HG02588 (cell line): Measurements from ENCODE around the gene CBX6.
"Not testable (repeated sequence)": the region's sequence is repeated elsewhere in the genome, so short reads cannot be mapped to it uniquely, and the experiment has no call there.

Experiments
- ATAC-seq: cut with Tn5 transposase; IDR thresholded peaks from one replicate; pipeline ENCODE4 v1.9.1; 2021; ENCODE audit warnings: mild to moderate bottlenecking, moderate library complexity; ENCODE audit not compliant: unreplicated experiment

Gene CBX6

GRCh38 chr22:38861170-38861876 lies 10.7 kb downstream of the CBX6 start:
- no peak for ATAC-seq

DNA sequence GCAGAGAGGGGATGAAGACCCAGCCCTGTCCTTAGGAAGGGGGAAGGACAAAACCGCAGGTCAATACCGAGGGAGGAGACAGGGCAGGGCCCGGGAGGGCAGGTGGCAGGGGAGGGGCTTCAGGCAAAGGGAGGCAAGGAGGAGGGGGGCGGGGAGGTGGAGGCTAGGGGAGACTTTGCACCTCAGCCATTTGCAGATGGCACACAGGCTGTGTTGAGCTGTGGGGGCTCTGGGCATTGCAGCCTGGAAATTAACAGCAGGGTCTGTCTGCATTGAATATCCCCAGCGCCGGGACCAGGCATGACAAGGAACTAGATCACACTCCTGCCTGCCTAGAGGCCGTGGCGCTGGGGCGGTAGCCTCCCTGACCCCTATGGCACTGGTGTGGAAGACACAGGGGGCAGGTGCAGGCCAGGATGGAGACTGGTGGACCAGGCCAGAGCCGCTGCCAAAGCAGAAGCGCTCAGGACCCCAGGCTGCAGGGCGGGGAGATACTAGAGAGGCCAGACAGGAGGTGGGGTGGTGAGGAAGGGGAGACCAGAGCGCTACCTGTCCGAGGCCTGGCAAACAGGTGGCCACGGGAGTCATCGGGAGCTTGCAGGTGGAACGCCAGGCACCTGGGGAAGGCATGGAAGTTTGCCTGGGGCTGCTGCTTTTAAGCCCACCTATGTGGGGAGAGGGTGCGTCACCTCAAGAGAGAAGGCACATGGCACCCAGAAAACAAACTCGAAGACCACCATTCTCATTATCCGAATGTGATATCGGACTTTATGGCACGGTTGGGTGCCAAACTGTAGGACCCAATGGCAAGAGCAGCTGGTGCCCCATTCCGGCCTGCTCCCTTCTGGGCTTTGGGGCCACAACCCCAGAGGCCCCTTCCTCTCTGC lies 11.5 kb downstream of the CBX6 start:
- no peak for ATAC-seq

- no peak for ATAC-seq
These were observed 12.3 kb downstream of the CBX6 start for GRCh38 chr22:38859581-38860282.

GRCh38 chr22:38858492-38858891 lies 13.5 kb downstream of the CBX6 start:
- no peak for ATAC-seq

GRCh38 chr22:38854476-38854875 lies 17.5 kb downstream of the CBX6 start:
- ATAC-seq, result not testable (repeated sequence)

- ATAC-seq, result not testable (repeated sequence)
These were observed 18.1 kb downstream of the CBX6 start for GRCh38 chr22:38853883-38854282.

DNA sequence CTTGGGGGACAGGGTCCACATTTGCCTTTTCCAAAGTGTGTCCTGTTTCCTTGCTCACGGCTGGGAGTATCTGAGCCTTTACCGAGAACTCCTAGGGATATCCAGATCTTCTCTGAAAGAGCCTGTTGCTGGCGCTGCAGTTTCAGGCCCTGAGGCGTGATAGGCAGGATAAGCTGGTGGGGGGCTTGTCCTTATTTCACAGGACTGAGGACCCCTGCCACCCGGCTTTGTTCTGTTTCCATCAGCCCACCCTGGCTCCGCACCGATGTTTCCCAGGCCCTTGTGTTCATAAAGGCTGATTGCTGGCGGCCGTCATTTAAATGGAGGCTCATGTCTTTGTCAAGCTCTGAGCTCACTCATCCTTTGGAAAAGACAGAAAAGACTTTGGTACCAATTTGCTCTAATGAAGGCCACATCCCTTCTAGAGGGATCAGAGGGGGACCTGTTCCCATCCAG lies 18.8 kb downstream of the CBX6 start:
- no peak for ATAC-seq

- ATAC-seq, result no peak
These were observed 19.5 kb downstream of the CBX6 start for GRCh38 chr22:38852522-38852921.

- no peak for ATAC-seq
These were observed 20.8 kb downstream of the CBX6 start for GRCh38 chr22:38850941-38851849.

- ATAC-seq, result no peak
These were observed 21.6 kb downstream of the CBX6 start for GRCh38 chr22:38850399-38850798.

DNA sequence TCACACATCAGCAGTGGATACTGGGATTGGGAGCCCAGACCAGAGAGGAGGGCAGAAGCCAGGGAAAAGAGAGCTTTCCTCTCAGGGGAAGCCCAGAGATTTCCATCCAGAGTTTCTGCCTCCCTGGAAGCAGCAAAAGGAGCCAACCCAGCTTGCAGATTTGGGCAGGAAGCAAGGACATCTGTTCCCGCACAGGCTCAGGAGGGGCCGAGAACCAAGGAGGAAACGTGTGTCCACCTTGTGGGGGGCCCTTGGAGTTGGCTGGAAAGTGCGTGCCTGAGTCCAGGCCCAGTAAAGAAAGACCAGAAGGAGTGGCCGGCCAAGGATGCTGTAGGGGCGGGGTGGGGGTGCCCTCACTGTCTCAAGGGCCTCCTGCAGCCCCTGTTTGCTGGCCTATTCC lies 22.2 kb downstream of the CBX6 start:
- ATAC-seq, result no peak

- no peak for ATAC-seq
These were observed 25.6 kb downstream of the CBX6 start for GRCh38 chr22:38846412-38846811.

DNA sequence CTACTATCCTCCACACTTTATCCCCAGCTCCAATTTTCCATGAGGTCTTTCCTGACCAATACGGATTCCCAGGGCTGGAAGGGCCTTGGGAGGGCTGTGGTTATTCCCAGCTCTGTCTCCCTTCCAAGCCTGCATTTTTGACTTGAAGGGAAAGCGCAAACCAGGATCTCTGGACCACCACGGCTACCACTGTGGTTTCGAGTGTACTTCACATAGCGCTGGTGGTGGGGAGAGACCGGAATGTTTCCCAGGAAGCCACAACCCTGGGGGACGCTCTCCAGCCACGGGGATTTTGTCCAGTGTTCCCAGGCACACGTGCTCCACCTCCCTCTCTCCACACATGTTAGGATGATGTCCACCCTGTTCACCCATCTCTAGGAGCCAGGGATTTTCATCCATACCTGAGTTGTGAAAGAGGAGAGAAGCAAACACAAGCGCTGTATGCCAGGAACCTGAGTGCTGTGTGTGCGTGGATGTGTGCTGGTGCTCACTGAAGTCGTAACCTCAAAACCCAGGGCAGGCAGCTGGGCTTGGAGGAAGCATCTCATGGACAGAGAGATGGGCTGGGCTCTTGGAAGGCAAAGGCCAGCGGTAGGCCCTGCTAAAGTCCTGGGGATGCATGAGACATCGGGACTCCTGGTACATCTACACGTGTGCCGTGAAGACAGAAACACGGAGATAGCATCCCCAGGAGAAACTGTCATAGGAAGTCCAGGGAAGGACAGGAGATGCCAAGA lies 26.8 kb downstream of the CBX6 start:
- ATAC-seq, result no peak

DNA sequence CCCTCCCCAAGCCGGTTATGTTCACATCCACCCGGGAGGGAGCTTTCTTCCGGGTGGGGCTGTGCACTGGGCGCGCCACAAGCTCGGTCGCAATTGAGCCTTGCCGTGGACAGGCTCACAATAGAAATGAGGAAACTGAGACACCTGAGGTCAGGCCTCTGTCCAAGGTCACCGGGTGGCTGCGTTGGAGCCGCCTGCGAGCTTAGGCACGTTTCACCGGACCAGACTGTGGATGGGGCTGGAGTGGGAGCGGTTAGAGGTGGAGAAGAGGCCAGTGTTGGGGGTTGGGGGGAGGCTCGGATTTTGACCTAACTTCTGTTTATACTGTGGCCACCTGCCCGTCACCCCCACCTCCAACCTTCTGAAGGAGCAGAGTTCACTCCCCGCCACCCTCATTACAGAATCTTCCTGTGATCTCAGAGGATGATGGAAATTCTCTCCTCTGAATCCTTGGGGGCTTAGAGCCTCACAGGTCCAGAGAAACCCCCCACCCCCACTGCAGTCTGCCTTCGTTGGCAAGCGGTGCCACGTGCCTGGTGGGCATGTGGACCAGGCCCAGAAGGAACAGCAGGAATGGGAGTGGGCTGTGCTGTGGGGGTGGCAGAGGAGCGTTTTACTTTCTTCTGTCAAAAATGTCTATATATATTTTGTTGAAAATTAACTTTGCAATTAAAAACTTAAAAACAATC lies 27.6 kb downstream of the CBX6 start:
- ATAC-seq, result no peak

DNA sequence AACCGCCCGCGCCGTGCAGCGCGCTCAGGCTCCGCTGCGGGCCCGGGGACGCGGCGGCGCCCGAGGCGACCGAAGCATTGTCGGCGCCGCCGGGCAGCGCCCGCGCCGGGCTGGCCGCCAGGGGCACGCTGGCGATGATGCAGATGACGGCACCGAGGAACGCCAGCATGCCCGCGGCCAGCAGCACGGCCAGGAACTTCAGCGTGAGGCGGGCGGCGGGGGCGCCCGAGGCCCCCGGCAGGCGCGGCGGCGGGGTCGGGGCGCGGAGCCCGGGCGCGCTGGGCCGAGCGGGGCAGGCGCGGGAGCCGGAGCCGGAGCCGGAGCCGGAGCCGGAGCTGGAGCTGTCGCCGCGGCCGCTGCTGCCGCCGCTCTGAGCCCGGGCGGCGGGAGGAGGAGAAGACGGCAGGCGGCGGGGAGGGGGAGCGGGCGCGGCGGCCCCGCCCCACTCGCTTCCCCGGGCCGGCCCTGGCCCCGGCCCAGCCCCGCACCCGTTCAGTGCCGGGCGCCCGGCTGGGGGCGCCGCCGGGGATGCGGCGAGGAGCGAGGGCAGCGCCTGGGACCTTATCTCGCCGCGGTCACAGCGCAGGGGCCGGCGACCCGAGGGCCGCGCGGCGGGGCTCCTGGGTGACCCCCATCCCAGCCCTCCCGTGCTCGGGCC lies 28.2 kb downstream of the CBX6 start, which contains the start of gene NPTXR:
Gene NPTXR (minus strand): TSS at position 372 of the 658 bp plus-strand sequence.
- ATAC-seq, result no peak

- ATAC-seq, result no peak
These were observed 28.8 kb downstream of the CBX6 start for GRCh38 chr22:38843201-38843656.

DNA sequence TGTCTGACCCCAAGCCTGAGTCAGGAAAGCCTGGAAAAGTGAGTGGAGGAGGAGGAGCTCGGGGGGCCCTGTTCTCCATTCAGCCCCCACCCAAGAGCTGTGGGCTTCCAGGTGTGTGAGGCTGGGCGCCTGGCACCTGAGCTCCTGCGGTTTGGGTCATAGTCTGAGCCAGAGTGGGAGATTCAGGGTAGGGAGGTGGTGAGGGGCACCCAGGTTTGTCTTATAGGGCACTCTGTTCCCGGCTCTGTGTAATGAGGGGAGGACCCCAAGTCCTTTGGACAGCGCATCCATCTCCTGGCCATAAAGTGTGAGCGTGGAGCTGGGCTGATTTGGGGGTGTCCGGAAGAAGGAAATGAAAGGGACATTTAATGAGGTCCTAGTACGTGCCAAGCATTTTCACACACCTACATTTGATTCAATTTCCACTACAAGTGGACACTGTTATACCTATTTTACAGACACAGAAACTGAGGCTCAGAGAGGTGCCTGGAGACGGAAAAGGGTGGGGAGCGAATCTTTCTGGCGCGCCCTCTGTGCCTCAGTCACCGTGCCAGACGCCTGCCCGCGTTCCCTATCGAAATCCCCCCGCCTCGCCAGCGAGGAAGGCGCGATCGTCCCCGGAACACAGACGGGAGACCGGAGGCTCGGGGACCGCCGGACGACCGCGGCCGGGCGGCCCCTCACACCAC lies 29.4 kb downstream of the CBX6 start:
- no peak for ATAC-seq

GRCh38 chr22:38841635-38842034 lies 30.4 kb downstream of the CBX6 start:
- ATAC-seq, result no peak
